ENCODE data around the gene RANBP9. TPM values are rescaled to one million over a fixed set of nuclear protein-coding genes. Genes with fewer than 3 reads are reported as not detected.

Gene RANBP9
- total and polyA plus RNA-seq, 9 of the 15 experiments (the other 6 are each of a cell fraction or from before 2014, with no cell fraction given): 27.5 to 130 (median 61.5) TPM

DNA sequence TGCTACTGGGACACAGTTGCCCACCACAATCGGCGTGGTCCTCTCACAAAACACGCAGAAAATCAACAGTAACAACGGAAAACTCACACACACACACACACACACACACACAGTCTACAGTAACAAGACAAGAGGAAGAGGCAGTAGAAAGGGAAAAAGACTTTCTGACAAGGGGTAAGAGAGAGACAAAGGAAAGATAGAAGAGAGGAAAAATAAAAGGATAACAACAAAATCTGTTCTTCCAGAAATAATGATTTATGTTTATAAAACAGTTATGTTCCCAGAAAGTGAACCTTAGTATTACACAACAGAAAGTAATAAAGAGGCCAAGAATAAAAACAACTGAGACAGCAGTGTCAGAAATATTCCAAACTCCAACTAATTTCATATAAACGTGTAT, 2.9 kb downstream of the RANBP9 start (continued):
- no peak for TF ChIP-seq RNF219 (CRISPR knock-in tag; IDR thresholded peaks at IDR 0.05)
- peak; percentile 29 for TF ChIP-seq CHD1 (IDR thresholded peaks at IDR 0.05; ENCODE audit: low read length)
- TF ChIP-seq SAFB (IDR thresholded peaks at IDR 0.05; ENCODE audit: borderline replicate concordance, low read depth, low read length): no peak
- TF ChIP-seq KAT7 (CRISPR knock-in tag; IDR thresholded peaks at IDR 0.05; ENCODE audit: borderline replicate concordance): 0 out of 2 replicates have a peak, but pooled peaks have one; percentile 41
- TF ChIP-seq PYGO2 (tag; IDR thresholded peaks at IDR 0.05): no peak
- TF ChIP-seq, protein P1, sequence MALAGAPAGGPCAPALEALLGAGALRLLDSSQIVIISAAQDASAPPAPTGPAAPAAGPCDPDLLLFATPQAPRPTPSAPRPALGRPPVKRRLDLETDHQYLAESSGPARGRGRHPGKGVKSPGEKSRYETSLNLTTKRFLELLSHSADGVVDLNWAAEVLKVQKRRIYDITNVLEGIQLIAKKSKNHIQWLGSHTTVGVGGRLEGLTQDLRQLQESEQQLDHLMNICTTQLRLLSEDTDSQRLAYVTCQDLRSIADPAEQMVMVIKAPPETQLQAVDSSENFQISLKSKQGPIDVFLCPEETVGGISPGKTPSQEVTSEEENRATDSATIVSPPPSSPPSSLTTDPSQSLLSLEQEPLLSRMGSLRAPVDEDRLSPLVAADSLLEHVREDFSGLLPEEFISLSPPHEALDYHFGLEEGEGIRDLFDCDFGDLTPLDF (CRISPR knock-in tag; IDR thresholded peaks at IDR 0.05): no peak
- no peak for TF ChIP-seq TAF7 (tag; IDR thresholded peaks at IDR 0.05)
- no peak for TF ChIP-seq POLR3G (IDR thresholded peaks at IDR 0.05; ENCODE audit: extremely low read depth, insufficient read length, insufficient replicate concordance)
- TF ChIP-seq FOXP1 (CRISPR knock-in tag; IDR thresholded peaks at IDR 0.05): no peak
- no peak for TF ChIP-seq RBM14 (IDR thresholded peaks at IDR 0.05; ENCODE audit: borderline replicate concordance, insufficient read depth, low read depth, low read length)
- TF ChIP-seq ZNF764 (CRISPR knock-in tag; IDR thresholded peaks at IDR 0.05; ENCODE audit: low read depth): no peak
- no peak for TF ChIP-seq NBN (IDR thresholded peaks at IDR 0.05; ENCODE audit: low read depth)
- TF ChIP-seq CEBPB (tag; IDR thresholded peaks at IDR 0.05): peak; percentile 55; the same call in 1 of the 2 replicates
- peak; percentile 43; the same call in 1 of the 2 replicates for TF ChIP-seq SMARCA4 (IDR thresholded peaks at IDR 0.05)

Measured in K562 (cell line).